ENCODE data around the gene HDAC4. TPM values are rescaled to one million over a fixed set of nuclear protein-coding genes. Genes with fewer than 3 reads are reported as not detected.

Gene HDAC4
- total and polyA plus RNA-seq, 9 of the 15 experiments (the other 6 are each of a cell fraction or from before 2014, with no cell fraction given), result 0.11 to 20.2 (median 4.0) TPM

DNA sequence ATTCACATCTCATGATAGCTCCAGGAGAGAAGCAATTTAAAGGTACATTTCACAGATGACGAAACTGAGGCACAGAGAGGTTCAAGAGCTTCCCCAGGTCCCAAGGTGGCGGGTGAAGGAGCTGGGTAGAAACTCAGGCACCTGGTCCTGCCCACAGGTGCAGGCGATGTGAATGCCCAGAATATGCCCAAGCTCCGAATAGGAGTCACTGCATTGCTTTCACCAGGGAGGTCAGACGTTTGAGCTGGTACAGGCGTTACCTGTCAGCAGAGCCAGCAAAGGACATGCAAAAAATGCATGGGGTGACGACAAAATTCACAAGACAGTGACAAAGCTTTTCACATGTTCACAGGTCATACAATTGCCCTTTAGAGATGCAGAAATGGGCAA, 247.9 kb downstream of the HDAC4 start (continued):
- TF ChIP-seq ZNF766 (CRISPR knock-in tag; conservative IDR thresholded peaks at IDR 0.05) (no peak), ZKSCAN1 (IDR thresholded peaks at IDR 0.05; ENCODE audit: low read depth, low read length) (no peak)
- TF ChIP-seq, protein P1, sequence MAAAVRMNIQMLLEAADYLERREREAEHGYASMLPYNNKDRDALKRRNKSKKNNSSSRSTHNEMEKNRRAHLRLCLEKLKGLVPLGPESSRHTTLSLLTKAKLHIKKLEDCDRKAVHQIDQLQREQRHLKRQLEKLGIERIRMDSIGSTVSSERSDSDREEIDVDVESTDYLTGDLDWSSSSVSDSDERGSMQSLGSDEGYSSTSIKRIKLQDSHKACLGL (CRISPR knock-in tag; IDR thresholded peaks at IDR 0.05; ENCODE audit: borderline replicate concordance, poor library complexity, severe bottlenecking), result no peak

DNA sequence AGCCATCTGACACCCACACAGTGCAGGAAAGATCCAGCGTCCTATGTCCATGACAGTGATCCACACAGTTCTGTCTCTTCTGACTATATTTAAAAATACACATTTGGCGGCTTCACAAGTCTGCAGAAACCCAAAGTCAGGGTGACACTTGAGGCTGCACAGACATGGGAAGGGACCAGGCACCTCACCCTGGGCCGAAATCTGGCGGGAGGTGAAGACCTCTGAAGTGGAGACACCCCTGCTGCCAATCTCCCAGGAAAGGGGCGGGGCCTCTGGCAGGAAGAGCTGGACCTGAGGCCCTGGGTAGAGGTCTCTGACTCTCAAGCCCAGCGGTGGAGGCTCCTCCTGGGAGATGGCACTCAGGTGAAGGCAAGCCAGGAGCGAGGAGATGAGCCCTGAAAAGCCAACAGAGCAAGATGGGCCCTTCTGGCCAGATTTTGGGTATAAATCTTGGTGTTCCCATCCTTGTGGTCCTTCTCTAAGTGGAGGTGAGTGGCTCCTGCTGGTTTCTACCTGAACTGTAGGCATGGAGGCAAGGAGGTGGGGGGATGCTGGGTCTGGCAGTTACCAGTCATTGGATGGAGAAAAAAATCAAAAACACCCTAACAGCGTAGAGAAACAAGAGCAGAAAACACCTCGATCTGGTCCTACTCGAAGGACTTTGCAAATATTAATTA, 248.4 kb downstream of the HDAC4 start:
- Histone ChIP-seq H3K4me3 (no peak overlapping the region), H2AFZ (ENCODE audit: low read depth, low read length) (no peak overlapping the region), H3K4me2 (ENCODE audit: insufficient read depth, low read length) (no peak overlapping the region), H3K9ac (ENCODE audit: insufficient read depth in 1 of 2, low read depth in 2 of 2, low read length in 2 of 2) (no peak overlapping the region), H3K79me2 (ENCODE audit: control insufficient read depth, insufficient read depth, low read length) (no peaks in the 10 kb centered on the region), H3K4me1 (replicated peaks in 1 of 2; ENCODE audit: control insufficient read depth in 2 of 2, insufficient read depth in 2 of 2, low read length in 2 of 2) (no peaks in the 10 kb centered on the region), H3K27me3 (ENCODE audit: control insufficient read depth in 2 of 2, insufficient read depth in 2 of 2, low read length in 2 of 2) (no peaks in the 10 kb centered on the region), H3K9me3 (replicated peaks; ENCODE audit: control insufficient read depth, insufficient read depth, low read depth, low read length) (no peaks in the 10 kb centered on the region), H4K20me1 (replicated peaks; ENCODE audit: control insufficient read depth, insufficient read depth, low read length) (no peaks in the 10 kb centered on the region), H3K9me1 (ENCODE audit: control insufficient read depth, insufficient read depth, low read length) (no peaks in the 10 kb centered on the region), H3K27ac (ENCODE audit: extremely low read depth, low read depth, low read length) (no peak overlapping the region), H3K36me3 (ENCODE audit: control insufficient read depth, insufficient read depth, low read length) (peaks cover 2% of the 10 kb centered on the region; the same call in 1 of the 3 replicates)
- TF ChIP-seq SAFB2 (IDR thresholded peaks at IDR 0.05; ENCODE audit: borderline replicate concordance, low read depth, low read length, severe bottlenecking) (no peak), SAP30 (IDR thresholded peaks at IDR 0.05; ENCODE audit: borderline replicate concordance, insufficient read depth, low read depth, low read length, poor library complexity, severe bottlenecking) (no peak), HSF4 (CRISPR knock-in tag; IDR thresholded peaks at IDR 0.05; ENCODE audit: borderline replicate concordance) (no peak), TRIM28 (IDR thresholded peaks at IDR 0.05) (no peak), ZNF165 (CRISPR knock-in tag; IDR thresholded peaks at IDR 0.05; ENCODE audit: borderline replicate concordance) (no peak), XRCC3 (IDR thresholded peaks at IDR 0.05) (no peak), NUFIP1 (IDR thresholded peaks at IDR 0.05; ENCODE audit: partially characterized antibody) (no peak), HLTF (IDR thresholded peaks at IDR 0.05) (no peak), BRF1 (IDR thresholded peaks at IDR 0.05; ENCODE audit: borderline replicate concordance, extremely low read depth, insufficient read length) (no peak)
- TF ChIP-seq, protein P2, sequence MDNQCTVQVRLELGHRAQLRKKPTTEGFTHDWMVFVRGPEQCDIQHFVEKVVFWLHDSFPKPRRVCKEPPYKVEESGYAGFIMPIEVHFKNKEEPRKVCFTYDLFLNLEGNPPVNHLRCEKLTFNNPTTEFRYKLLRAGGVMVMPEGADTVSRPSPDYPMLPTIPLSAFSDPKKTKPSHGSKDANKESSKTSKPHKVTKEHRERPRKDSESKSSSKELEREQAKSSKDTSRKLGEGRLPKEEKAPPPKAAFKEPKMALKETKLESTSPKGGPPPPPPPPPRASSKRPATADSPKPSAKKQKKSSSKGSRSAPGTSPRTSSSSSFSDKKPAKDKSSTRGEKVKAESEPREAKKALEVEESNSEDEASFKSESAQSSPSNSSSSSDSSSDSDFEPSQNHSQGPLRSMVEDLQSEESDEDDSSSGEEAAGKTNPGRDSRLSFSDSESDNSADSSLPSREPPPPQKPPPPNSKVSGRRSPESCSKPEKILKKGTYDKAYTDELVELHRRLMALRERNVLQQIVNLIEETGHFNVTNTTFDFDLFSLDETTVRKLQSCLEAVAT (IDR thresholded peaks at IDR 0.05), result no peak
- DNase-seq (ENCODE audit: extremely low read depth in 1 of 4, low spot score in 3 of 4), result no peak
- CTCF ChIA-PET (ENCODE audit: low intra/inter-chr PET ratio), result no interaction called here
- no TSS peak for BruUV-seq (replicated peaks)
- POLR2A ChIA-PET, result no interaction called here
- in situ Hi-C loops (cut with MboI) (no loop called here), intact Hi-C loops (cut with micrococcal nuclease) (no loop called here)
- no peak for FAIRE-seq
- ATAC-seq, result no peak
- WGBS (ENCODE audit: insufficient coverage, low coverage, missing lambda C conversion rate), result 77% methylated on average over 8 of the region's 10 CpGs
